Measurements from ENCODE around the gene IFITM1. TPM values are rescaled to one million over a fixed set of nuclear protein-coding genes. Genes with fewer than 3 reads are reported as not detected.

The IFITM1 gene
- total and polyA plus RNA-seq, 4 donors, result 12.6 to 113 (median 66.7) TPM

DNA sequence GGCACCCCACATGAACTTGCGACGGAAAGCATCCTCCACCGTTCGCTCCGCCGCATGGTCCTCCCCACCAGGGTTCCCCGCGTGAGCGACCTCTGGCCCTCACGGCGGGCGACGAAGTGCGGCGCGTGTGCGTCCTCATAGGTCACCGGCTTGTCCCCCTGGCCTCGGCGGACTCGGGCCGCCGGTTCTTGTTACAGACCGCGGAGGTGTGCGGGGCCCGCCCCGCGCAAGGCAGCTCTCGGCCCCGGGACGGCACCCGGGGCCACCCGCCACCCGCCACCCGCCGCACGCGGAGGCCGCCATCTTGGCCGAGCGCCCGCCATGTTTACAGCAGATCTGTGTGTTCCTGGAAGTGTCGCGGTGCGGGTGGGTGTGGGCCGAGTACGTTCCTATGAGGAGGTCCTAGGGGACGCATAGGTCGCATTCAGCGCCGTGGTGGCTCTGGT is 9.8 kb upstream of the IFITM1 start:
- no peak overlapping the region for H3K9ac ChIP-seq (ENCODE audit: low read depth in 1 of 2, low read length in 2 of 2)
- WGBS, result 80% methylated on average over 52 of the region's 52 CpGs
- DNase-seq (ENCODE audit: low spot score), result no peak

More for the DNA sequence above, 9.8 kb upstream of the IFITM1 start:
- H3K4me1 ChIP-seq (ENCODE audit: control insufficient read depth in 4 of 4, insufficient read depth in 4 of 4, low read length in 3 of 4), result peaks cover 2 to 10% (median 5%) of the 10 kb centered on the region in 4 donors
- H3K36me3 ChIP-seq (ENCODE audit: control insufficient read depth in 4 of 4, insufficient read depth in 3 of 4, low read depth in 1 of 4, low read length in 3 of 4), result no peaks in the 10 kb centered on the region
- H3K27me3 ChIP-seq (ENCODE audit: control insufficient read depth in 4 of 4, insufficient read depth in 4 of 4, low read length in 3 of 4), result no peaks in the 10 kb centered on the region
- H3K27ac ChIP-seq (ENCODE audit: low read depth in 1 of 2, low read length in 2 of 2), result no peak overlapping the region
- H3K4me3 ChIP-seq (ENCODE audit: low read depth in 1 of 3, low read length in 3 of 3), result no peak overlapping the region
- no peaks in the 10 kb centered on the region for H3K9me3 ChIP-seq (ENCODE audit: control insufficient read depth in 4 of 4, low read length in 3 of 4)
- TF ChIP-seq, protein P1, sequence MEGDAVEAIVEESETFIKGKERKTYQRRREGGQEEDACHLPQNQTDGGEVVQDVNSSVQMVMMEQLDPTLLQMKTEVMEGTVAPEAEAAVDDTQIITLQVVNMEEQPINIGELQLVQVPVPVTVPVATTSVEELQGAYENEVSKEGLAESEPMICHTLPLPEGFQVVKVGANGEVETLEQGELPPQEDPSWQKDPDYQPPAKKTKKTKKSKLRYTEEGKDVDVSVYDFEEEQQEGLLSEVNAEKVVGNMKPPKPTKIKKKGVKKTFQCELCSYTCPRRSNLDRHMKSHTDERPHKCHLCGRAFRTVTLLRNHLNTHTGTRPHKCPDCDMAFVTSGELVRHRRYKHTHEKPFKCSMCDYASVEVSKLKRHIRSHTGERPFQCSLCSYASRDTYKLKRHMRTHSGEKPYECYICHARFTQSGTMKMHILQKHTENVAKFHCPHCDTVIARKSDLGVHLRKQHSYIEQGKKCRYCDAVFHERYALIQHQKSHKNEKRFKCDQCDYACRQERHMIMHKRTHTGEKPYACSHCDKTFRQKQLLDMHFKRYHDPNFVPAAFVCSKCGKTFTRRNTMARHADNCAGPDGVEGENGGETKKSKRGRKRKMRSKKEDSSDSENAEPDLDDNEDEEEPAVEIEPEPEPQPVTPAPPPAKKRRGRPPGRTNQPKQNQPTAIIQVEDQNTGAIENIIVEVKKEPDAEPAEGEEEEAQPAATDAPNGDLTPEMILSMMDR (IDR thresholded peaks at IDR 0.05; ENCODE audit: low read depth, low read length, missing input control), result no peak
- TF ChIP-seq, protein P2, sequence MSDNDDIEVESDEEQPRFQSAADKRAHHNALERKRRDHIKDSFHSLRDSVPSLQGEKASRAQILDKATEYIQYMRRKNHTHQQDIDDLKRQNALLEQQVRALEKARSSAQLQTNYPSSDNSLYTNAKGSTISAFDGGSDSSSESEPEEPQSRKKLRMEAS (IDR thresholded peaks at IDR 0.05), result no peak
- TF ChIP-seq GABPA (IDR thresholded peaks at IDR 0.05 in 1 of 2, conservative IDR thresholded peaks at IDR 0.05 in 1 of 2) (no peak), FOXA2 (IDR thresholded peaks at IDR 0.05) (no peak), SP1 (IDR thresholded peaks at IDR 0.05) (no peak), TAF1 (conservative IDR thresholded peaks at IDR 0.05) (no peak), JUND (IDR thresholded peaks at IDR 0.05) (no peak), RAD21 (IDR thresholded peaks at IDR 0.05) (no peak), NR2F2 (IDR thresholded peaks at IDR 0.05) (no peak), YY1 (IDR thresholded peaks at IDR 0.05) (no peak), EGR1 (IDR thresholded peaks at IDR 0.05; ENCODE audit: low read depth in 2 of 2) (no peak), FOXA1 (IDR thresholded peaks at IDR 0.05) (no peak), HNF4G (IDR thresholded peaks at IDR 0.05) (no peak), HNF4A (conservative IDR thresholded peaks at IDR 0.05) (no peak), RXRA (IDR thresholded peaks at IDR 0.05) (no peak)
- TF ChIP-seq, protein P3, sequence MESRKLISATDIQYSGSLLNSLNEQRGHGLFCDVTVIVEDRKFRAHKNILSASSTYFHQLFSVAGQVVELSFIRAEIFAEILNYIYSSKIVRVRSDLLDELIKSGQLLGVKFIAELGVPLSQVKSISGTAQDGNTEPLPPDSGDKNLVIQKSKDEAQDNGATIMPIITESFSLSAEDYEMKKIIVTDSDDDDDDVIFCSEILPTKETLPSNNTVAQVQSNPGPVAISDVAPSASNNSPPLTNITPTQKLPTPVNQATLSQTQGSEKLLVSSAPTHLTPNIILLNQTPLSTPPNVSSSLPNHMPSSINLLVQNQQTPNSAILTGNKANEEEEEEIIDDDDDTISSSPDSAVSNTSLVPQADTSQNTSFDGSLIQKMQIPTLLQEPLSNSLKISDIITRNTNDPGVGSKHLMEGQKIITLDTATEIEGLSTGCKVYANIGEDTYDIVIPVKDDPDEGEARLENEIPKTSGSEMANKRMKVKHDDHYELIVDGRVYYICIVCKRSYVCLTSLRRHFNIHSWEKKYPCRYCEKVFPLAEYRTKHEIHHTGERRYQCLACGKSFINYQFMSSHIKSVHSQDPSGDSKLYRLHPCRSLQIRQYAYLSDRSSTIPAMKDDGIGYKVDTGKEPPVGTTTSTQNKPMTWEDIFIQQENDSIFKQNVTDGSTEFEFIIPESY (IDR thresholded peaks at IDR 0.05), result no peak
- TF ChIP-seq, protein P4, sequence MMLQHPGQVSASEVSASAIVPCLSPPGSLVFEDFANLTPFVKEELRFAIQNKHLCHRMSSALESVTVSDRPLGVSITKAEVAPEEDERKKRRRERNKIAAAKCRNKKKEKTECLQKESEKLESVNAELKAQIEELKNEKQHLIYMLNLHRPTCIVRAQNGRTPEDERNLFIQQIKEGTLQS (IDR thresholded peaks at IDR 0.05), result no peak
- TF ChIP-seq, protein P5, sequence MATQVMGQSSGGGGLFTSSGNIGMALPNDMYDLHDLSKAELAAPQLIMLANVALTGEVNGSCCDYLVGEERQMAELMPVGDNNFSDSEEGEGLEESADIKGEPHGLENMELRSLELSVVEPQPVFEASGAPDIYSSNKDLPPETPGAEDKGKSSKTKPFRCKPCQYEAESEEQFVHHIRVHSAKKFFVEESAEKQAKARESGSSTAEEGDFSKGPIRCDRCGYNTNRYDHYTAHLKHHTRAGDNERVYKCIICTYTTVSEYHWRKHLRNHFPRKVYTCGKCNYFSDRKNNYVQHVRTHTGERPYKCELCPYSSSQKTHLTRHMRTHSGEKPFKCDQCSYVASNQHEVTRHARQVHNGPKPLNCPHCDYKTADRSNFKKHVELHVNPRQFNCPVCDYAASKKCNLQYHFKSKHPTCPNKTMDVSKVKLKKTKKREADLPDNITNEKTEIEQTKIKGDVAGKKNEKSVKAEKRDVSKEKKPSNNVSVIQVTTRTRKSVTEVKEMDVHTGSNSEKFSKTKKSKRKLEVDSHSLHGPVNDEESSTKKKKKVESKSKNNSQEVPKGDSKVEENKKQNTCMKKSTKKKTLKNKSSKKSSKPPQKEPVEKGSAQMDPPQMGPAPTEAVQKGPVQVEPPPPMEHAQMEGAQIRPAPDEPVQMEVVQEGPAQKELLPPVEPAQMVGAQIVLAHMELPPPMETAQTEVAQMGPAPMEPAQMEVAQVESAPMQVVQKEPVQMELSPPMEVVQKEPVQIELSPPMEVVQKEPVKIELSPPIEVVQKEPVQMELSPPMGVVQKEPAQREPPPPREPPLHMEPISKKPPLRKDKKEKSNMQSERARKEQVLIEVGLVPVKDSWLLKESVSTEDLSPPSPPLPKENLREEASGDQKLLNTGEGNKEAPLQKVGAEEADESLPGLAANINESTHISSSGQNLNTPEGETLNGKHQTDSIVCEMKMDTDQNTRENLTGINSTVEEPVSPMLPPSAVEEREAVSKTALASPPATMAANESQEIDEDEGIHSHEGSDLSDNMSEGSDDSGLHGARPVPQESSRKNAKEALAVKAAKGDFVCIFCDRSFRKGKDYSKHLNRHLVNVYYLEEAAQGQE (IDR thresholded peaks at IDR 0.05), result no peak
